HG02870 (cell line): ENCODE data around the gene NPHS1.

Source experiments
- ATAC-seq: cut with Tn5 transposase; IDR thresholded peaks from one replicate; pipeline ENCODE4 v1.9.1; 2021; ENCODE audit warnings: mild to moderate bottlenecking, moderate library complexity; ENCODE audit not compliant: unreplicated experiment

Gene NPHS1

GRCh38 chr19:35789195-35789977, 62.9 kb downstream of the NPHS1 start:
- no peak for ATAC-seq

GRCh38 chr19:35788205-35788960, 63.9 kb downstream of the NPHS1 start:
- no peak for ATAC-seq

GRCh38 chr19:35787227-35787799, 65.0 kb downstream of the NPHS1 start:
- no peak for ATAC-seq

GRCh38 chr19:35786299-35787160, 65.8 kb downstream of the NPHS1 start:
- ATAC-seq: no peak

- ATAC-seq: no peak
Observed at GRCh38 chr19:35785339-35785627, 67.0 kb downstream of the NPHS1 start.

- ATAC-seq: no peak
Observed at GRCh38 chr19:35784503-35785338, 67.6 kb downstream of the NPHS1 start.

- ATAC-seq: no peak
Observed at GRCh38 chr19:35783469-35784434, 68.6 kb downstream of the NPHS1 start.

- no peak for ATAC-seq
Observed at GRCh38 chr19:35782589-35782988, 69.7 kb downstream of the NPHS1 start.

- ATAC-seq: no peak
Observed at GRCh38 chr19:35781650-35782049, 70.7 kb downstream of the NPHS1 start.

GRCh38 chr19:35780717-35781116, 71.6 kb downstream of the NPHS1 start:
- ATAC-seq: no peak

GRCh38 chr19:35780058-35780457, 72.2 kb downstream of the NPHS1 start:
- ATAC-seq: no peak

- ATAC-seq: no peak
Observed at GRCh38 chr19:35779033-35779432, 73.3 kb downstream of the NPHS1 start.

GRCh38 chr19:35777961-35778360, 74.3 kb downstream of the NPHS1 start:
- ATAC-seq: no peak

GRCh38 chr19:35777086-35777841, 75.0 kb downstream of the NPHS1 start:
- no peak for ATAC-seq

GRCh38 chr19:35776102-35776788, 76.1 kb downstream of the NPHS1 start:
- no peak for ATAC-seq
